Natural killer cell (primary cell): ENCODE data around the gene SPARC. TPM values are rescaled to one million over a fixed set of nuclear protein-coding genes. Genes with fewer than 3 reads are reported as not detected.

Experiments
- ATAC-seq, 3 donors: fragments of 150-1000 bp in 2 of 3; fragments of 200-7000 bp in 1 of 3; cut with Tn5 transposase; 1 replicate in 1 of 3; 2 replicates in 2 of 3; pipeline ENCODE4 v1.10.0; 2021; ENCODE audit warnings: mild to moderate bottlenecking in 2 of 3, moderate library complexity in 2 of 3
- DNase-seq, 2 donors: peaks; one replicate each; pipeline versions ENCODE4 v3.0.0 to v3.0.0-alpha.2; 2013 to 2021; ENCODE audit warnings: mixed read lengths in 1 of 2
- H3K27ac ChIP-seq: one replicate; pipeline ENCODE4 v1.5.1; 2013; ENCODE audit warnings: mild to moderate bottlenecking, low read length
- H3K27me3 ChIP-seq: one replicate; pipeline ENCODE4 v1.6.1; 2013; ENCODE audit warnings: low read length; ENCODE audit not compliant: control insufficient read depth, insufficient read depth
- H3K36me3 ChIP-seq: one replicate; pipeline ENCODE4 v1.6.1; 2013; ENCODE audit warnings: low read length; ENCODE audit not compliant: control insufficient read depth, insufficient read depth
- H3K4me1 ChIP-seq: one replicate; pipeline ENCODE4 v1.6.1; 2013; ENCODE audit warnings: low read length; ENCODE audit not compliant: control insufficient read depth, insufficient read depth
- H3K4me3 ChIP-seq: one replicate; pipeline ENCODE4 v1.5.1; 2013; ENCODE audit warnings: low read length
- H3K9me3 ChIP-seq: one replicate; pipeline ENCODE4 v1.6.1; 2013; ENCODE audit warnings: low read length; ENCODE audit not compliant: control insufficient read depth, insufficient read depth
- H3K27ac Mint-ChIP-seq, 2 donors: one replicate each; pipeline ENCODE4 v1.8.0; 2022; ENCODE audit warnings: mild to moderate bottlenecking in 2 of 2, mixed read lengths in 2 of 2, moderate library complexity in 1 of 2
- H3K27me3 Mint-ChIP-seq, 2 donors: one replicate each; pipeline ENCODE4 v1.8.0; 2022; ENCODE audit warnings: low read depth in 2 of 2, mixed read lengths in 2 of 2
- H3K36me3 Mint-ChIP-seq: one replicate; pipeline ENCODE4 v1.8.0; 2022; ENCODE audit warnings: mixed read lengths
- H3K4me1 Mint-ChIP-seq, 2 donors: one replicate each; pipeline ENCODE4 v1.8.0; 2022; ENCODE audit warnings: mixed read lengths in 2 of 2
- H3K4me3 Mint-ChIP-seq: one replicate; pipeline ENCODE4 v1.8.0; 2022; ENCODE audit warnings: mild to moderate bottlenecking, moderate library complexity, mixed read lengths
- H3K9me3 Mint-ChIP-seq, 2 donors: one replicate each; pipeline ENCODE4 v1.8.0; 2022; ENCODE audit warnings: mixed read lengths in 2 of 2
- CTCF ChIP-seq: fragments of 200-600 bp; IDR thresholded peaks from one replicate; pipeline ENCODE4 v1.8.0; 2022; ENCODE audit warnings: antibody characterized with exemption
- WGBS: methylation state at CpG from one replicate; pipeline ENCODE4 v1.1.7; 2013; ENCODE audit warnings: missing lambda C conversion rate; ENCODE audit not compliant: insufficient coverage; 5-methylcytosine and 5-hydroxymethylcytosine counted together
- intact Hi-C: fragments of 100-400 bp; cut with micrococcal nuclease; formaldehyde crosslinking; loops from one replicate; pipeline ENCODE4 v1.14.2; 2022
- total RNA-seq, 4 donors: library from RNA; stranded (reverse); fragments of 120-200 nt in 1 of 4; gene quantifications; one replicate each; pipeline versions ENCODE4 v1.2.3 to v1.2.4, GENCODE V29; 2013 to 2022

Gene SPARC
- 10 to 100 TPM in 2 of 3 donors, 1 to 10 TPM in 1; 3.2 to 48.5 (median 23.4) TPM for total RNA-seq
- total RNA-seq (2013) = 151 TPM

- intact Hi-C loops = no loop called here
- Histone ChIP-seq H3K4me3 (no peak within 1 kb of the TSS), H3K27ac (no peak within 1 kb of the TSS), H3K4me1 (peaks cover 9% of the 10 kb centered on the region), H3K27me3 (peaks cover 5% of the 10 kb centered on the region), H3K9me3 (no peaks in the 10 kb centered on the region), H3K36me3 (no peaks in the 10 kb centered on the region)
- no peak for TF ChIP-seq CTCF
- no peaks in the 10 kb centered on the region for H3K9me3 Mint-ChIP-seq
- H3K36me3 Mint-ChIP-seq = no peaks in the 10 kb centered on the region
- DNase-seq (peak in 1 of 2 donors; percentile 4), ATAC-seq (peak; percentile 43 to 74 (median 46))
- H3K4me1 Mint-ChIP-seq = peaks cover 14% of the 10 kb centered on the region in 2 donors
- peak within 1 kb of the TSS in 1 of 2 donors; percentile 17 for H3K27ac Mint-ChIP-seq
- H3K27me3 Mint-ChIP-seq = peaks cover 16 to 36% of the 10 kb centered on the region in 2 donors
- WGBS = 8% methylated on average over 18 of the region's 22 CpGs
- peak within 1 kb of the TSS; percentile 58 for H3K4me3 Mint-ChIP-seq
These were observed at the start of gene SPARC for GRCh38 chr5:151686674-151687407. Gene SPARC, minus strand, starts transcription at chr5:151686915. Its CDS starts 10,727 bp downstream, at chr5:151676188.

- no CpG with 5 or more reads among the region's 1 CpG for WGBS
- Histone ChIP-seq H3K27ac (no peak overlapping the region), H3K27me3 (no peaks in the 10 kb centered on the region), H3K9me3 (no peaks in the 10 kb centered on the region), H3K4me3 (no peak overlapping the region), H3K4me1 (peaks cover 4% of the 10 kb centered on the region), H3K36me3 (peaks cover 6% of the 10 kb centered on the region)
- DNase-seq (no peak), ATAC-seq (no peak)
- no peaks in the 10 kb centered on the region for H3K27me3 Mint-ChIP-seq
- TF ChIP-seq CTCF = no peak
- no peak overlapping the region for H3K27ac Mint-ChIP-seq
- H3K36me3 Mint-ChIP-seq = no peaks in the 10 kb centered on the region
- intact Hi-C loops = no loop called here
- H3K9me3 Mint-ChIP-seq = no peaks in the 10 kb centered on the region
- no peak overlapping the region for H3K4me3 Mint-ChIP-seq
- peaks cover 18 to 19% of the 10 kb centered on the region in 2 donors for H3K4me1 Mint-ChIP-seq
These were observed 48.9 kb upstream of the SPARC start for GRCh38 chr5:151735646-151736045.

GRCh38 chr5:151734064-151734408, 47.3 kb upstream of the SPARC start:
- WGBS = 99% methylated on average over 3 of the region's 3 CpGs
- Mint-ChIP-seq H3K36me3 (peaks cover 7% of the 10 kb centered on the region), H3K4me1 (peaks cover 9 to 10% of the 10 kb centered on the region in 2 donors), H3K27ac (no peak overlapping the region), H3K9me3 (peaks cover 0 to 2% of the 10 kb centered on the region in 2 donors), H3K4me3 (no peak overlapping the region), H3K27me3 (no peaks in the 10 kb centered on the region)
- Histone ChIP-seq H3K4me1 (no peaks in the 10 kb centered on the region), H3K36me3 (peaks cover 4% of the 10 kb centered on the region), H3K4me3 (no peak overlapping the region), H3K27ac (no peak overlapping the region), H3K9me3 (peaks cover 4% of the 10 kb centered on the region), H3K27me3 (no peaks in the 10 kb centered on the region)
- ATAC-seq = no peak
- no peak for DNase-seq
- TF ChIP-seq CTCF = no peak
- intact Hi-C loops = no loop called here
